Astrocyte (in vitro differentiated cells and primary cell): ENCODE data around the gene PLEKHM2. TPM values are rescaled to one million over a fixed set of nuclear protein-coding genes. Genes with fewer than 3 reads are reported as not detected.

ENCODE experiments used
- DNase-seq: peaks from one replicate; pipeline ENCODE4 v3.0.0-alpha.2; 2010; ENCODE audit warnings: low read depth
- FAIRE-seq: peaks from 2 replicates; lab custom pipeline; 2011; peaks lifted over from hg19 to GRCh38; lab: Jason Lieb, UNC
- H2AFZ ChIP-seq: 2 replicates; pipeline ENCODE4 v1.6.0; 2012; ENCODE audit warnings: low read depth, low read length, inconsistent platforms
- H3K27ac ChIP-seq: 2 replicates; pipeline ENCODE4 v1.5.1; 2011; ENCODE audit warnings: low read depth, low read length, inconsistent platforms
- H3K27me3 ChIP-seq: 2 replicates; pipeline ENCODE4 v1.6.0; 2011; ENCODE audit warnings: low read length, inconsistent platforms; ENCODE audit not compliant: insufficient read depth
- H3K36me3 ChIP-seq: 2 replicates; pipeline ENCODE4 v1.5.1; 2011; ENCODE audit warnings: low read length, inconsistent platforms; ENCODE audit not compliant: insufficient read depth
- H3K4me1 ChIP-seq: 2 replicates; pipeline ENCODE4 v1.5.1; 2011; ENCODE audit warnings: low read length, inconsistent platforms; ENCODE audit not compliant: insufficient read depth
- H3K4me2 ChIP-seq: 2 replicates; pipeline ENCODE4 v1.6.0; 2012; ENCODE audit warnings: low read length, inconsistent platforms
- H3K4me3 ChIP-seq: 2 replicates; pipeline ENCODE4 v1.5.1; 2011; ENCODE audit warnings: low read depth, mild to moderate bottlenecking, low read length, inconsistent platforms; ENCODE audit not compliant: insufficient read depth
- H3K79me2 ChIP-seq: 2 replicates; pipeline ENCODE4 v1.6.0; 2012; ENCODE audit warnings: mild to moderate bottlenecking, low read length, inconsistent platforms; ENCODE audit not compliant: insufficient read depth
- H3K9ac ChIP-seq: 2 replicates; pipeline ENCODE4 v1.6.0; 2012; ENCODE audit warnings: mild to moderate bottlenecking, low read length, inconsistent platforms
- H3K9me3 ChIP-seq: 2 replicates; pipeline ENCODE4 v1.5.1; 2012; ENCODE audit warnings: low read depth, mild to moderate bottlenecking, low read length, inconsistent platforms; ENCODE audit not compliant: insufficient read depth
- H4K20me1 ChIP-seq: 2 replicates; pipeline ENCODE4 v1.6.0; 2012; ENCODE audit warnings: low read length, inconsistent platforms; ENCODE audit not compliant: insufficient read depth
- H3K27ac Mint-ChIP-seq: one replicate; pipeline ENCODE4 v1.8.0; 2021; ENCODE audit warnings: mild to moderate bottlenecking, mixed read lengths; ENCODE audit not compliant: unreplicated experiment
- H3K27me3 Mint-ChIP-seq: one replicate; pipeline ENCODE4 v1.8.0; 2021; ENCODE audit warnings: low read depth, mixed read lengths; ENCODE audit not compliant: unreplicated experiment
- H3K36me3 Mint-ChIP-seq: one replicate; pipeline ENCODE4 v1.8.0; 2021; ENCODE audit warnings: low read depth, mixed read lengths; ENCODE audit not compliant: unreplicated experiment
- H3K4me1 Mint-ChIP-seq: one replicate; pipeline ENCODE4 v1.8.0; 2021; ENCODE audit warnings: low read depth, mixed read lengths; ENCODE audit not compliant: unreplicated experiment
- H3K4me3 Mint-ChIP-seq: one replicate; pipeline ENCODE4 v1.8.0; 2021; ENCODE audit warnings: mild to moderate bottlenecking, moderate library complexity, mixed read lengths; ENCODE audit not compliant: unreplicated experiment
- H3K9me3 Mint-ChIP-seq: one replicate; pipeline ENCODE4 v1.8.0; 2021; ENCODE audit warnings: mild to moderate bottlenecking, mixed read lengths; ENCODE audit not compliant: unreplicated experiment
- EZH2 ChIP-seq: IDR thresholded peaks from 2 replicates; pipeline ENCODE4 v1.6.1; 2012; ENCODE audit warnings: mild to moderate bottlenecking, low read length, inconsistent platforms; ENCODE audit not compliant: insufficient read depth
- total RNA-seq: library from RNA; stranded (reverse); gene quantifications from 2 replicates; pipeline ENCODE4 v1.2.1, GENCODE V29; 2021
- TF ChIP-seq, protein P1 (sequence below): IDR thresholded peaks from 2 replicates; pipeline ENCODE4 v1.5.1; 2011; ENCODE audit warnings: low read depth, mild to moderate bottlenecking, inconsistent platforms, low read length, moderate library complexity; ENCODE audit not compliant: insufficient read depth

The PLEKHM2 gene
- total RNA-seq, 1 donor from 2014 or later, result 48.3 TPM

DNA sequence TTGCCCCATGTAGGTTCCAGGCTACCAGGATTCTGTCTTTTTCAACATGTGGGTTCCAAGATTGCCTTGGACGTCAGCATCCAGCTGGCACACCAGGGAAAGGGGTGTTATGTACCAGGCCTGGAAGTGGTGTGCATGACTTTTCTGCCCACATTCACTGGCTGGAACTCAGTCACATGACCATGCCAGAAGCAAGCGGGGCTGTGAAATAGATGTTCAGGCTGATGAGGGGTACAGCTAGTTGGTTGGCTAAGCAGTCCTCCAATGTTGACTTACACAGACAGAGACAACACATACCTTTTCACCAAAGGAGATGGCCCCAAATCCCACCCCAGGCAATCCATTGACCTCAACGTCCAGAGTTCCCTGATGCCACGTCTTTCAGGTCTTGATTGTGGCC is 14.3 kb upstream of the PLEKHM2 start:
- no peaks in the 10 kb centered on the region for H4K20me1 ChIP-seq
- no peak overlapping the region for H3K4me2 ChIP-seq
- H3K27me3 Mint-ChIP-seq, result no peaks in the 10 kb centered on the region
- no peak overlapping the region for H2AFZ ChIP-seq
- H3K27ac ChIP-seq, result no peak overlapping the region
- no peak overlapping the region for H3K9ac ChIP-seq
- TF ChIP-seq, protein P1, sequence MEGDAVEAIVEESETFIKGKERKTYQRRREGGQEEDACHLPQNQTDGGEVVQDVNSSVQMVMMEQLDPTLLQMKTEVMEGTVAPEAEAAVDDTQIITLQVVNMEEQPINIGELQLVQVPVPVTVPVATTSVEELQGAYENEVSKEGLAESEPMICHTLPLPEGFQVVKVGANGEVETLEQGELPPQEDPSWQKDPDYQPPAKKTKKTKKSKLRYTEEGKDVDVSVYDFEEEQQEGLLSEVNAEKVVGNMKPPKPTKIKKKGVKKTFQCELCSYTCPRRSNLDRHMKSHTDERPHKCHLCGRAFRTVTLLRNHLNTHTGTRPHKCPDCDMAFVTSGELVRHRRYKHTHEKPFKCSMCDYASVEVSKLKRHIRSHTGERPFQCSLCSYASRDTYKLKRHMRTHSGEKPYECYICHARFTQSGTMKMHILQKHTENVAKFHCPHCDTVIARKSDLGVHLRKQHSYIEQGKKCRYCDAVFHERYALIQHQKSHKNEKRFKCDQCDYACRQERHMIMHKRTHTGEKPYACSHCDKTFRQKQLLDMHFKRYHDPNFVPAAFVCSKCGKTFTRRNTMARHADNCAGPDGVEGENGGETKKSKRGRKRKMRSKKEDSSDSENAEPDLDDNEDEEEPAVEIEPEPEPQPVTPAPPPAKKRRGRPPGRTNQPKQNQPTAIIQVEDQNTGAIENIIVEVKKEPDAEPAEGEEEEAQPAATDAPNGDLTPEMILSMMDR, result no peak
- no peak for TF ChIP-seq EZH2
- no peak overlapping the region for H3K27ac Mint-ChIP-seq
- DNase-seq (no peak), FAIRE-seq (no peak)
- no peaks in the 10 kb centered on the region for H3K79me2 ChIP-seq
- no peak overlapping the region for H3K4me3 Mint-ChIP-seq
- H3K4me1 Mint-ChIP-seq, result peaks cover 7% of the 10 kb centered on the region
- H3K36me3 Mint-ChIP-seq, result peaks cover 1% of the 10 kb centered on the region
- H3K4me1 ChIP-seq, result no peaks in the 10 kb centered on the region
- no peaks in the 10 kb centered on the region for H3K36me3 ChIP-seq
- no peaks in the 10 kb centered on the region for H3K9me3 ChIP-seq
- H3K27me3 ChIP-seq, result no peaks in the 10 kb centered on the region
- H3K9me3 Mint-ChIP-seq, result peaks cover 2% of the 10 kb centered on the region
- no peak overlapping the region for H3K4me3 ChIP-seq

DNA sequence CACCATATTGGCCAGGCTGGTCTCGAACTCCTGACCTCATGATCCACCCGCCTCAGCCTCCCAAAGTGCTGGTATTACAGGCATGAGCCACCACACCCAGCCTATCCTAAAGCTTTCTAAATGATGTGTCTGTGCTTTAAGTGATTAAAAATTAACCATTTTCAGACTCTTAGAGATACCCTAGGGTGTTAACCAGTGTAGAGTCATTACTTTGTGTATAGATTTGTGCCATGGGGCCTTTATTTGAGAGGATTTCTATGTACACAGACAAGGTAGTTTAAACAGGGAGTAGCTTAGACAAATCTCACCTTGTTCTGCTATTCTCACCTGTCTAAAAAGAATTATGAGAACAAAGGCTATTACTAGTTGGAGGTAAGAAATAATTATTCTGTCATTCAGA is 12.7 kb upstream of the PLEKHM2 start:
- Histone ChIP-seq H3K27ac (no peak overlapping the region), H2AFZ (no peak overlapping the region), H3K4me2 (no peak overlapping the region), H3K9ac (no peak overlapping the region), H3K4me3 (no peak overlapping the region), H3K36me3 (no peaks in the 10 kb centered on the region), H3K4me1 (no peaks in the 10 kb centered on the region), H3K9me3 (no peaks in the 10 kb centered on the region), H3K27me3 (no peaks in the 10 kb centered on the region), H3K79me2 (no peaks in the 10 kb centered on the region), H4K20me1 (no peaks in the 10 kb centered on the region)
- Mint-ChIP-seq H3K27me3 (no peaks in the 10 kb centered on the region), H3K9me3 (peaks cover 2% of the 10 kb centered on the region), H3K27ac (no peak overlapping the region), H3K4me3 (no peak overlapping the region), H3K4me1 (peaks cover 7% of the 10 kb centered on the region), H3K36me3 (peaks cover 1% of the 10 kb centered on the region)
- no peak for DNase-seq
- FAIRE-seq, result no peak
- TF ChIP-seq, protein P1, result no peak
- TF ChIP-seq EZH2, result no peak

DNA sequence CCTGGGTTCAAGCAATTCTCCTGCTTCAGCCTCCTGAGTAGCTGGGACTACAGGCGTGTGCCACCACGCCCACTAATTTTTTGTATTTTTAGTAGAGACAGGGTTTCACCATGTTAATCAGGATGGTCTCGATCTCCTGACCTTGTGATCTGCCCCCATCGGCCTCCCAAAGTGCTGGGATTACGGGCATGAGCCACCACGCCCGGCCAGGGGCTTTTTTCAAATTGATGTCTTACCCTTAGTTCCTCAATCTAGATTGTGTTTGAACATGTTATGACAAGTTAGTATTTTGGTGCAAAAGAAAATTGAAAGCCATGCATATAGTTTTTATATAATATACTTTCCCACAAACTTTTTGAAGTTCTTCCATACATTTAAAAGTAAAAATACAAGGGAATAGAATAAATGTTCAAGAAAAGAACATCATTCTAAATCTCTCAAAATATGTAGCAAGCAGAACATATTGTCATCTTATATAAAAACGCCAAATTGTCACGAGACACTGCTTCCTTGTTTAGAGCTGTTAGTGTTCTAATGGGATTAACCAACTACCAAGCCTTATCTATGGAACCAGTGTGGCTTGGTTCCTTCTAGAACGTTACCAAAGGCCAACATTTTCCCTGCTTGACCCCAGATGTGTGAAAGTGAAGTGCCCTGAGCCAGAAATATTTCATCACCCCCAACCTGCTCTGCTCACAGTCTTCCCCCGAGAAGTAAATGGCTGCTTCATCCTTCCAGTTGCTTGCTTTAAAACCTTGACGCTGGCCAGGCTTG is 9.5 kb upstream of the PLEKHM2 start:
- H3K27me3 Mint-ChIP-seq, result no peaks in the 10 kb centered on the region
- peaks cover 1% of the 10 kb centered on the region for H3K4me1 Mint-ChIP-seq
- no peaks in the 10 kb centered on the region for H3K9me3 ChIP-seq
- H3K27ac ChIP-seq, result no peak overlapping the region
- FAIRE-seq, result no peak
- peaks cover 7% of the 10 kb centered on the region for H3K9me3 Mint-ChIP-seq
- no peak overlapping the region for H3K4me3 ChIP-seq
- H3K4me3 Mint-ChIP-seq, result no peak overlapping the region
- no peaks in the 10 kb centered on the region for H3K36me3 ChIP-seq
- no peak for DNase-seq
- no peak overlapping the region for H3K9ac ChIP-seq
- no peaks in the 10 kb centered on the region for H3K36me3 Mint-ChIP-seq
- H3K4me1 ChIP-seq, result peaks cover 3% of the 10 kb centered on the region
- TF ChIP-seq, protein P1, result no peak
- TF ChIP-seq EZH2, result no peak
- H2AFZ ChIP-seq, result no peak overlapping the region
- H3K4me2 ChIP-seq, result no peak overlapping the region
- H3K27ac Mint-ChIP-seq, result no peak overlapping the region
- H4K20me1 ChIP-seq, result no peaks in the 10 kb centered on the region
- no peaks in the 10 kb centered on the region for H3K27me3 ChIP-seq
- H3K79me2 ChIP-seq, result no peaks in the 10 kb centered on the region
